Measurements from ENCODE around the gene HINT2.

The HINT2 gene

DNA sequence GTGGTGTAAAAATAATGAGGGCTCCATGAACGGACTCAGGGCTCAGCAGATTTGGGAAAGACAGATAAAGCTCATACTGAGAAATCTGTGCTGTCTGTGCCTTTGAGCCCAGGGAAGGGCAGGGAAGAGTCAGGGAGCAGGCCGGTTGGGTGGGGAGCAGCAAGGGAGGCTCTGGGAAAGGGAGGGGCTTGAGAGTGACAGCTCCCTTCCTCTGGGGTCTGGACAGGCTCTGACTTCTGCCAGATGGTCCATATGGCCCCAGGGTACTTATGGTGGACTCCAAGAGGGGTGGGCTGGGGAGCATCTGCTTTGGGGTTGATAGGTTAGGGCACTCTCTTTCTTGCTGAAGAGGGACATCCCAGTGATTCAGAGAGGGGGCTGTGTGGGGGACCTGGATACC is 21.4 kb downstream of the HINT2 start:
- Histone ChIP-seq H3K4me2 (ENCODE audit: low read length) (no peak overlapping the region), H3K27ac (ENCODE audit: low read depth, low read length) (no peak overlapping the region), H2BK15ac (replicated peaks; ENCODE audit: low read depth) (no peak overlapping the region), H3K56ac (ENCODE audit: low read length) (peak overlapping the region; percentile 49), H3K79me2 (ENCODE audit: control insufficient read depth, insufficient read depth, low read length) (peaks cover 3% of the 10 kb centered on the region), H4K5ac (ENCODE audit: low read length) (no peak overlapping the region), H4K8ac (ENCODE audit: low read depth, low read length) (no peak overlapping the region), H3K23ac (ENCODE audit: low read length) (no peak overlapping the region), H3K9ac (ENCODE audit: low read length) (no peak overlapping the region), H3K36me3 (ENCODE audit: control insufficient read depth, insufficient read depth, low read length) (no peaks in the 10 kb centered on the region), H3K18ac (ENCODE audit: low read length) (no peak overlapping the region), H3K27me3 (ENCODE audit: insufficient read depth, low read length, poor library complexity) (no peaks in the 10 kb centered on the region), H3K4me1 (ENCODE audit: control insufficient read depth, low read depth, low read length) (peaks cover 6% of the 10 kb centered on the region), H3K4me3 (ENCODE audit: low read length) (no peak overlapping the region), H2BK120ac (ENCODE audit: low read depth, low read length) (no peak overlapping the region), H2AK5ac (ENCODE audit: low read length) (no peak overlapping the region), H3K79me1 (ENCODE audit: low read length) (peaks cover 5% of the 10 kb centered on the region), H3K4ac (ENCODE audit: low read depth, low read length) (no peak overlapping the region), H2BK5ac (ENCODE audit: low read length) (no peak overlapping the region)
- no CpG with 5 or more reads among the region's 2 CpGs for WGBS (ENCODE audit: extremely low coverage, insufficient coverage, low lambda C conversion rate)
- DNase-seq = no peak

DNA sequence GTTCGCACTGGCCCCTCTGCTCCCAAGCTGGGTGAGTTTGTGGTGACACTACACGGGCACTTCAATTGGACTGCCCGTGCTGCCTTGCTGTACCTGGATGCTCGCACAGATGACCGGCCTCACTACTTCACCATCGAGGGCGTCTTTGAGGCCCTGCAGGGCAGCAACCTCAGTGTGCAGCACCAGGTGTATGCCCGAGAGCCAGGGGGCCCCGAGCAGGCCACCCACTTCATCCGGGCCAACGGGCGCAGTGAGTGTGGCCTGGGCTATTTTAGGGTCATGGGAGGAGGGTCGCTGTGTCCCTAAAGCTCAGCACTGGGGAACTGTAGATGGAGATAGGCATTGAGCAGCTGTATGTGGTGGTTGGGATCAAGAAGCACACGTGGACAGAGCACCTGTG is 22.0 kb downstream of the HINT2 start:
- peaks cover 5% of the 10 kb centered on the region for H3K79me1 ChIP-seq (ENCODE audit: low read length)
- H3K79me2 ChIP-seq (ENCODE audit: control insufficient read depth, insufficient read depth, low read length) = peaks cover 3% of the 10 kb centered on the region
- peaks cover 6% of the 10 kb centered on the region for H3K4me1 ChIP-seq (ENCODE audit: control insufficient read depth, low read depth, low read length)
- no peak overlapping the region for H2AK5ac ChIP-seq (ENCODE audit: low read length)
- H3K4me2 ChIP-seq (ENCODE audit: low read length) = no peak overlapping the region
- no peak overlapping the region for H3K4me3 ChIP-seq (ENCODE audit: low read length)
- no peak overlapping the region for H3K27ac ChIP-seq (ENCODE audit: low read depth, low read length)
- peak overlapping the region; percentile 67 for H3K56ac ChIP-seq (ENCODE audit: low read length)
- H3K27me3 ChIP-seq (ENCODE audit: insufficient read depth, low read length, poor library complexity) = no peaks in the 10 kb centered on the region
- H2BK120ac ChIP-seq (ENCODE audit: low read depth, low read length) = no peak overlapping the region
- H2BK5ac ChIP-seq (ENCODE audit: low read length) = no peak overlapping the region
- no peak overlapping the region for H3K18ac ChIP-seq (ENCODE audit: low read length)
- no peaks in the 10 kb centered on the region for H3K36me3 ChIP-seq (ENCODE audit: control insufficient read depth, insufficient read depth, low read length)
- H3K4ac ChIP-seq (ENCODE audit: low read depth, low read length) = no peak overlapping the region
- H4K8ac ChIP-seq (ENCODE audit: low read depth, low read length) = no peak overlapping the region
- WGBS (ENCODE audit: extremely low coverage, insufficient coverage, low lambda C conversion rate) = no CpG with 5 or more reads among the region's 14 CpGs
- no peak overlapping the region for H3K23ac ChIP-seq (ENCODE audit: low read length)
- H3K9ac ChIP-seq (ENCODE audit: low read length) = peak overlapping the region; percentile 21
- H4K5ac ChIP-seq (ENCODE audit: low read length) = no peak overlapping the region
- H2BK15ac ChIP-seq (replicated peaks; ENCODE audit: low read depth) = no peak overlapping the region
- DNase-seq = no peak

DNA sequence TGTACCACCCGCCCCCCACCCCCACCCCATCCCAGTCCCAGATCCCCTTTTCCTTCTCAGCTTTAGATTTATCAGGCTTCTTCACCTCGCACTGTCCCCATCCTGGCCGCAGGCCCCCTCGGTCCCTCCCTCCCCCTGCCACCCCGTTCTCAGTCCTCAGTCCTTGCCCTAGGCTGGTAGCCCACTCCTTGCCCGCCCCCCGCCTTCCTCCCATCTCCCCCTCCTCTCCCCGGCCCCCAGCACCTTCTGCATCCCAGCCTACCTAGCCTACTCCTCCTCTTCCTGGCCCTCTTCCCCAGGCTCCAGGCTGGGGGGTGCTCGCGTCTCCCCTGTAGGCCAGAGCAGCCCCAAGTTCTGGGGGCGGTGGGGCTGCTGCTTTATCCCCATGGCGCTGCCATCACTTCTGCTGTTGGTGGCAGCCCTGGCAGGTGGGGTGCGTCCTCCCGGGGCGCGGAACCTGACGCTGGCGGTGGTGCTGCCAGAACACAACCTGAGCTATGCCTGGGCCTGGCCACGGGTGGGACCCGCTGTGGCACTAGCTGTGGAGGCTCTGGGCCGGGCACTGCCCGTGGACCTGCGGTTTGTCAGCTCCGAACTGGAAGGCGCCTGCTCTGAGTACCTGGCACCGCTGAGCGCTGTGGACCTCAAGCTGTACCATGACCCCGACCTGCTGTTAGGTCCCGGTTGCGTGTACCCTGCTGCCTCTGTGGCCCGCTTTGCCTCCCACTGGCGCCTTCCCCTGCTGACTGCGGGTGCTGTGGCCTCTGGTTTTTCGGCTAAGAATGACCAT is 22.6 kb downstream of the HINT2 start:
- H3K18ac ChIP-seq (ENCODE audit: low read length) = peak overlapping the region; percentile 97
- WGBS (ENCODE audit: extremely low coverage, insufficient coverage, low lambda C conversion rate) = no CpG with 5 or more reads among the region's 34 CpGs
- H2BK120ac ChIP-seq (ENCODE audit: low read depth, low read length) = no peak overlapping the region
- DNase-seq = no peak
- no peak overlapping the region for H3K4me3 ChIP-seq (ENCODE audit: low read length)
- no peak overlapping the region for H2AK5ac ChIP-seq (ENCODE audit: low read length)
- H3K36me3 ChIP-seq (ENCODE audit: control insufficient read depth, insufficient read depth, low read length) = no peaks in the 10 kb centered on the region
- no peak overlapping the region for H2BK5ac ChIP-seq (ENCODE audit: low read length)
- peak overlapping the region; percentile 89 for H3K4ac ChIP-seq (ENCODE audit: low read depth, low read length)
- no peak overlapping the region for H3K4me2 ChIP-seq (ENCODE audit: low read length)
- H4K5ac ChIP-seq (ENCODE audit: low read length) = no peak overlapping the region
- no peak overlapping the region for H3K9ac ChIP-seq (ENCODE audit: low read length)
- H3K4me1 ChIP-seq (ENCODE audit: control insufficient read depth, low read depth, low read length) = peaks cover 6% of the 10 kb centered on the region
- H3K79me1 ChIP-seq (ENCODE audit: low read length) = peaks cover 5% of the 10 kb centered on the region
- no peak overlapping the region for H3K27ac ChIP-seq (ENCODE audit: low read depth, low read length)
- H3K56ac ChIP-seq (ENCODE audit: low read length) = peak overlapping the region; percentile 94
- H4K8ac ChIP-seq (ENCODE audit: low read depth, low read length) = no peak overlapping the region
- peaks cover 3% of the 10 kb centered on the region for H3K79me2 ChIP-seq (ENCODE audit: control insufficient read depth, insufficient read depth, low read length)
- peak overlapping the region; percentile 89 for H3K23ac ChIP-seq (ENCODE audit: low read length)
- H3K27me3 ChIP-seq (ENCODE audit: insufficient read depth, low read length, poor library complexity) = no peaks in the 10 kb centered on the region
- no peak overlapping the region for H2BK15ac ChIP-seq (replicated peaks; ENCODE audit: low read depth)

DNA sequence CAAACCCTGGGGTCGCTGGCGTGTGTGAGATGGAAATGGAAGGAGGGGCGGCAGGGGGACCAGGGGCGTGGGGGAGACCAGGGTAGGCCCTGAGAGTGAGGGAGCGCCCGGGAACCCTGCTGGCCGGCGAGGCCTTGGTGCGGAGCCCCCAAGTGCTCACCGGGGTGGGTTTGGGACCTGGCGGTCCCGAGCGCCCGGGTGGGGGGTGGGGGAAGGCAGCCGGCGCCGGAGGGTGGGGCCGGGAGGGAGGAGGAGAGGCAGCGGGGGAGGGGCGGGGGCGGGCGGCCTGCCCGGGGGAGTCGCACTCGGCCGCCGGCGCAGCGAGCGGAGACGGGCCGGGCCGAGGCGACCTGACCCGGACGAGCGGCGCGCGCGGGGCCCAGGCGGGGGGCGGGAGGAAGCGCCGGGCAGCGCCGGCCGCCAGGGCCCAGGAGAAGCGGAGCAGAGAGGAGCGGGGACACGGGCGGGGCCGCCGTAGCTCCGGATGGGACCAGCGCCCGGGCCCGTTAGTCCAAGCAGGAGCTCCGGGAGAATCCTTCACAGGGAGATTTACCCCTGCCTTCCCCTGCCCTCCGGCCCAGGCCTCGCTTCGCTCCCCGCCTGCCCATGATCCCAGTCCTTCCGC is 23.4 kb downstream of the HINT2 start, which contains the start of gene NPR2:
NPR2 (plus strand) TSS at position 295 of the 625 bp plus-strand sequence. CDS start 818 bp downstream, outside the sequence.
- Histone ChIP-seq H2BK120ac (ENCODE audit: low read depth, low read length) (peak within 1 kb of the TSS; percentile 11), H3K4me1 (ENCODE audit: control insufficient read depth, low read depth, low read length) (peaks cover 3% of the 10 kb centered on the region), H3K56ac (ENCODE audit: low read length) (peak within 1 kb of the TSS; percentile 95), H2BK5ac (ENCODE audit: low read length) (no peak within 1 kb of the TSS), H3K79me1 (ENCODE audit: low read length) (peaks cover 5% of the 10 kb centered on the region), H3K9ac (ENCODE audit: low read length) (peak within 1 kb of the TSS; percentile 84), H3K4me2 (ENCODE audit: low read length) (peak within 1 kb of the TSS; percentile 70), H2BK15ac (replicated peaks; ENCODE audit: low read depth) (no peak within 1 kb of the TSS), H3K4ac (ENCODE audit: low read depth, low read length) (peak within 1 kb of the TSS; percentile 89), H3K18ac (ENCODE audit: low read length) (peak within 1 kb of the TSS; percentile 97), H3K36me3 (ENCODE audit: control insufficient read depth, insufficient read depth, low read length) (no peaks in the 10 kb centered on the region), H2AK5ac (ENCODE audit: low read length) (no peak within 1 kb of the TSS), H3K4me3 (ENCODE audit: low read length) (peak within 1 kb of the TSS; percentile 52), H4K5ac (ENCODE audit: low read length) (no peak within 1 kb of the TSS), H4K8ac (ENCODE audit: low read depth, low read length) (no peak within 1 kb of the TSS), H3K79me2 (ENCODE audit: control insufficient read depth, insufficient read depth, low read length) (peaks cover 3% of the 10 kb centered on the region), H3K27me3 (ENCODE audit: insufficient read depth, low read length, poor library complexity) (no peaks in the 10 kb centered on the region), H3K23ac (ENCODE audit: low read length) (peak within 1 kb of the TSS; percentile 89), H3K27ac (ENCODE audit: low read depth, low read length) (no peak within 1 kb of the TSS)
- WGBS (ENCODE audit: extremely low coverage, insufficient coverage, low lambda C conversion rate) = no CpG with 5 or more reads among the region's 64 CpGs
- DNase-seq = peak; percentile 43

DNA sequence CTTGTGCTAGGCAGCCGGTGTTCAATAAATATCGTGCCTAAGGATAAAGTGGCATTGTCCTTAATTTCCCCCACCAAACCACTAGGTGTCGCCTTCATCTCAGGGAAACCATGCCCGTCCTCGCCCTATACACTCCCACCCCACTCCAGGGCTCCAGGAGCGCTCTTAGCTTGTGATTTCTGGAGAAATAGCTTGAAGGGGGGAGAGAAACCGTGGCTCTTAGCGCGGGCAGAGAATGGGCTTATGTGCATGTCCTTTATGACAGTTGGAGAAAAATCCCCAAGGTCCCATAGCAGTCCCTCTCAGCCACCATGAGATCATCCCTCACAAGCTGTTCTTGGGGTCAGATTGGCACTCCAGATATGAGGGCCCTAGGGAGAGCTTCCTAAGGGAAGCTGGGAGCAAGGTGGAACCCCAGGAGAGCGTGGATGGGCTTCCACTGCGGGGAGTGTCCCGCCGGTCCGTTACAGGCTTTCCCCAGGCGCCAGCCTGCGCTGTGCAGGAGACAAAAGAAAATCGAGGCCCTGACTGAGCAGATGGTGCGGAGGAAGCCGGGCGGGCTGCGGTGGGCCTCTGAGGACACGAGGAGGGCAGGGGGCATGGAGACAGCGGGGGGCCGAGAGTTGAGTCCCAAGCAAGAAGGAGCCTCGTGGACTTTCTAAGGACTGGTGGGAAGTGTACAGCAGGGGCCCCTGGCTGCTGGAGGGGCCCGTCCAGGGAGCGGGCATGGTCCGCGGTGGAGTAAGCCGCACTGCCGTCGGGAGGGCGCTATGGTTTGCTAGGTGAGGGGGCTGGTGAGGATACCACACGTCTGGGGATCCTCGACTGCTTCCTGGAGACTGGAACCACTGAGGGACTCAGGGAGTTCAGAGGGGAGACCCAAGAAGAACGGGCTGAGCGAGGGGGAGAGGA is 24.2 kb downstream of the HINT2 start:
- peak overlapping the region; percentile 79 for H3K9ac ChIP-seq (ENCODE audit: low read length)
- no peak overlapping the region for H4K8ac ChIP-seq (ENCODE audit: low read depth, low read length)
- H3K4me2 ChIP-seq (ENCODE audit: low read length) = peak overlapping the region; percentile 66
- H3K56ac ChIP-seq (ENCODE audit: low read length) = peak overlapping the region; percentile 95
- no peak overlapping the region for H3K23ac ChIP-seq (ENCODE audit: low read length)
- H3K4me1 ChIP-seq (ENCODE audit: control insufficient read depth, low read depth, low read length) = peaks cover 2% of the 10 kb centered on the region
- no peak overlapping the region for H2BK15ac ChIP-seq (replicated peaks; ENCODE audit: low read depth)
- peak overlapping the region; percentile 89 for H3K4ac ChIP-seq (ENCODE audit: low read depth, low read length)
- H3K18ac ChIP-seq (ENCODE audit: low read length) = peak overlapping the region; percentile 97
- H3K4me3 ChIP-seq (ENCODE audit: low read length) = no peak overlapping the region
- H3K79me2 ChIP-seq (ENCODE audit: control insufficient read depth, insufficient read depth, low read length) = peaks cover 3% of the 10 kb centered on the region
- WGBS (ENCODE audit: extremely low coverage, insufficient coverage, low lambda C conversion rate) = no CpG with 5 or more reads among the region's 37 CpGs
- H2BK5ac ChIP-seq (ENCODE audit: low read length) = no peak overlapping the region
- H3K27me3 ChIP-seq (ENCODE audit: insufficient read depth, low read length, poor library complexity) = no peaks in the 10 kb centered on the region
- H3K36me3 ChIP-seq (ENCODE audit: control insufficient read depth, insufficient read depth, low read length) = no peaks in the 10 kb centered on the region
- peaks cover 5% of the 10 kb centered on the region for H3K79me1 ChIP-seq (ENCODE audit: low read length)
- DNase-seq = peak; percentile 91
- H4K5ac ChIP-seq (ENCODE audit: low read length) = no peak overlapping the region
- no peak overlapping the region for H3K27ac ChIP-seq (ENCODE audit: low read depth, low read length)
- H2AK5ac ChIP-seq (ENCODE audit: low read length) = no peak overlapping the region
- H2BK120ac ChIP-seq (ENCODE audit: low read depth, low read length) = peak overlapping the region; percentile 11

Data from mesendoderm (in vitro differentiated cells).